GM23248 (cell line): ENCODE measurements around the gene GPR52.

Experiments
- EZH2 ChIP-seq: fragments of 200-600 bp; sonication (generic); IDR thresholded peaks from 2 replicates; pipeline ENCODE4 v1.6.1; 2018; ENCODE audit warnings: antibody characterized with exemption, mild to moderate bottlenecking; ENCODE audit not compliant: insufficient read depth, poor library complexity, severe bottlenecking
- EZH2phosphoT487 ChIP-seq: fragments of 200-600 bp; sonication (generic); IDR thresholded peaks from 2 replicates; pipeline ENCODE4 v1.6.1; 2018; ENCODE audit warnings: antibody characterized with exemption, moderate library complexity, mild to moderate bottlenecking, low read depth; ENCODE audit not compliant: insufficient read depth

GRCh38 chr1:174479281-174479680 lies 31.5 kb downstream of the GPR52 start:
- TF ChIP-seq EZH2 (no peak), EZH2phosphoT487 (no peak)
